HepG2 (cell line): Measurements from ENCODE around the gene NES. TPM values are rescaled to one million over a fixed set of nuclear protein-coding genes. Genes with fewer than 3 reads are reported as not detected.

Experiments used
- ARID5B ChIP-seq: IDR thresholded peaks from 2 replicates; pipeline ENCODE4 v1.4.0; 2020; ENCODE audit warnings: mild to moderate bottlenecking, missing genetic modification reagents
- EED ChIP-seq: sonication (generic); formaldehyde crosslinking; IDR thresholded peaks from 2 replicates; pipeline ENCODE4 v1.5.0; 2020; ENCODE audit warnings: mild to moderate bottlenecking, missing genetic modification reagents
- HBP1 ChIP-seq: IDR thresholded peaks from 2 replicates; pipeline ENCODE4 v1.6.1; 2016; ENCODE audit warnings: low read depth, control low read depth
- HNF4A ChIP-seq: sonication (generic); formaldehyde crosslinking; IDR thresholded peaks from 2 replicates; pipeline ENCODE4 v1.4.0; 2020; ENCODE audit warnings: missing genetic modification reagents
- HNRNPL ChIP-seq: fragments of 200-400 bp; formaldehyde crosslinking; IDR thresholded peaks from 2 replicates; pipeline ENCODE4 v1.6.1; 2017; ENCODE audit warnings: mild to moderate bottlenecking, low read depth, low read length
- PITX1 ChIP-seq: sonication (generic); formaldehyde crosslinking; IDR thresholded peaks from 2 replicates; pipeline ENCODE4 v1.5.1; 2020; ENCODE audit warnings: mild to moderate bottlenecking, missing genetic modification reagents
- PLSCR1 ChIP-seq: sonication (generic); formaldehyde crosslinking; IDR thresholded peaks from 2 replicates; pipeline ENCODE4 v1.5.0; 2020; ENCODE audit warnings: missing genetic modification reagents, mild to moderate bottlenecking, borderline replicate concordance
- TBX2 ChIP-seq: sonication (generic); formaldehyde crosslinking; IDR thresholded peaks from 2 replicates; pipeline ENCODE4 v1.5.0; 2020; ENCODE audit warnings: missing genetic modification reagents, mild to moderate bottlenecking, borderline replicate concordance
- TRIM24 ChIP-seq: sonication (generic); formaldehyde crosslinking; IDR thresholded peaks from 2 replicates; pipeline ENCODE4 v1.8.0; 2022; ENCODE audit warnings: mild to moderate bottlenecking, missing genetic modification reagents
- ZFP1 ChIP-seq: IDR thresholded peaks from 2 replicates; pipeline ENCODE4 v1.6.1; 2016
- ZNF530 ChIP-seq: sonication (generic); formaldehyde crosslinking; IDR thresholded peaks from 2 replicates; pipeline ENCODE4 v1.5.0; 2020; ENCODE audit warnings: low read depth, mild to moderate bottlenecking, missing genetic modification reagents
- ZNF567 ChIP-seq: sonication (generic); formaldehyde crosslinking; IDR thresholded peaks from 2 replicates; pipeline ENCODE4 v1.8.1; 2023; ENCODE audit warnings: mild to moderate bottlenecking, missing genetic modification reagents, borderline replicate concordance
- ZNF652 ChIP-seq: IDR thresholded peaks from 2 replicates; pipeline ENCODE4 v1.6.1; 2016; ENCODE audit warnings: low read depth, borderline replicate concordance
- ZNF678 ChIP-seq: sonication (generic); formaldehyde crosslinking; IDR thresholded peaks from 2 replicates; pipeline ENCODE4 v1.4.0; 2020; ENCODE audit warnings: mild to moderate bottlenecking, missing genetic modification reagents
- polyA plus RNA-seq, 8 experiments: library from polyadenylated mRNA; depleted of rRNA in 3 of 8; stranded (reverse) in 7 of 8; unstranded in 1 of 8; fragments of >200 nt; fragmentation: Illumina TruSeq in 4 of 8; extraction: Trizol in 4 of 8; gene quantifications; 2 replicates each; pipeline versions ENCODE4 v1.2.1 to v1.2.3, GENCODE V29; 2011 to 2016; ENCODE audit warnings: low read depth in 4 of 8, missing spikeins in 1 of 8, mixed read lengths in 1 of 8; ENCODE audit not compliant: insufficient read depth in 1 of 8
- total RNA-seq, 5 experiments: library from RNA; depleted of rRNA; stranded (reverse); fragments of >200 nt; fragmentation: Illumina TruSeq; extraction: Trizol; gene quantifications; 2 replicates each; pipeline ENCODE4 v1.2.3, GENCODE V29; 2016; ENCODE audit warnings: low read depth in 1 of 5

NES gene
- total and polyA plus RNA-seq, 2 of the 13 experiments (the other 11 are each of a cell fraction or from before 2014, with no cell fraction given) = 1.7 to 16.6 TPM

- TF ChIP-seq HNRNPL (0 out of 2 replicates have a peak, but pooled peaks have one; percentile 19), HBP1 (CRISPR knock-in tag) (no peak), ZNF678 (CRISPR knock-in tag) (no peak), ZNF567 (no peak), ZNF530 (CRISPR knock-in tag) (no peak), PLSCR1 (CRISPR knock-in tag) (no peak), PITX1 (0 out of 2 replicates have a peak, but pooled peaks have one; percentile 28), EED (CRISPR knock-in tag) (no peak), ZFP1 (CRISPR knock-in tag) (no peak), TBX2 (CRISPR knock-in tag) (peak; percentile 18; the same call in 1 of the 2 replicates), ZNF652 (peak; percentile 92), TRIM24 (CRISPR knock-in tag) (no peak), ARID5B (CRISPR knock-in tag) (no peak), HNF4A (CRISPR knock-in tag) (no peak)
Measured at GRCh38 chr1:156705918-156706656, 28.9 kb upstream of the NES start (continued).
